Lung microvascular endothelial cell (primary cell): ENCODE results near the gene CREB5. TPM values are rescaled to one million over a fixed set of nuclear protein-coding genes. Genes with fewer than 3 reads are reported as not detected.

ENCODE experiments used
- DNase-seq, 2 donors: peaks; one replicate each; pipeline versions ENCODE4 v3.0.0 to v3.0.0-alpha.2; 2010; ENCODE audit warnings: low read depth in 2 of 2
- total RNA-seq: library from RNA; depleted of rRNA; stranded (reverse); fragments of >200 nt; gene quantifications from 2 replicates; pipeline ENCODE4 v1.2.1, GENCODE V29; 2014

CREB5 gene
- total RNA-seq, 1 donor from 2014 or later: 3.2 TPM

GRCh38 chr7:28433699-28434219, 21.4 kb downstream of the CREB5 start:
- DNase-seq: no peak

GRCh38 chr7:28434510-28434909, 22.2 kb downstream of the CREB5 start:
- no peak for DNase-seq

GRCh38 chr7:28435152-28435551, 22.8 kb downstream of the CREB5 start:
- DNase-seq: no peak

- DNase-seq: no peak
Observed at GRCh38 chr7:28435732-28436378, 23.5 kb downstream of the CREB5 start.

- no peak for DNase-seq
Observed at GRCh38 chr7:28440055-28440601, 27.8 kb downstream of the CREB5 start.

GRCh38 chr7:28442540-28443420, 30.5 kb downstream of the CREB5 start:
- no peak for DNase-seq

GRCh38 chr7:28446131-28446530, 33.8 kb downstream of the CREB5 start:
- no peak for DNase-seq

- DNase-seq: no peak
Observed at GRCh38 chr7:28447071-28447470, 34.8 kb downstream of the CREB5 start.

GRCh38 chr7:28448708-28449107, 36.4 kb downstream of the CREB5 start:
- no peak for DNase-seq

- no peak for DNase-seq
Observed at GRCh38 chr7:28452681-28453080, 40.4 kb downstream of the CREB5 start.

GRCh38 chr7:28455486-28455885, 43.2 kb downstream of the CREB5 start:
- no peak for DNase-seq

- DNase-seq: no peak
Observed at GRCh38 chr7:28456044-28456443, 43.7 kb downstream of the CREB5 start.

- peak in 1 of 2 donors; percentile 0 for DNase-seq
Observed at GRCh38 chr7:28458732-28459131, 46.4 kb downstream of the CREB5 start.

- no peak for DNase-seq
Observed at GRCh38 chr7:28459306-28459705, 47.0 kb downstream of the CREB5 start.

- no peak for DNase-seq
Observed at GRCh38 chr7:28465697-28466096, 53.4 kb downstream of the CREB5 start.

GRCh38 chr7:28466341-28466740, 54.0 kb downstream of the CREB5 start:
- DNase-seq: no peak

GRCh38 chr7:28466885-28467284, 54.6 kb downstream of the CREB5 start:
- no peak for DNase-seq

GRCh38 chr7:28469562-28469961, 57.2 kb downstream of the CREB5 start:
- DNase-seq: no peak

GRCh38 chr7:28470344-28470743, 58.0 kb downstream of the CREB5 start:
- DNase-seq: no peak

GRCh38 chr7:28472332-28472731, 60.0 kb downstream of the CREB5 start:
- DNase-seq: no peak

- DNase-seq: no peak
Observed at GRCh38 chr7:28473571-28474281, 61.4 kb downstream of the CREB5 start.

- DNase-seq: no peak
Observed at GRCh38 chr7:28474282-28474638, 61.9 kb downstream of the CREB5 start.
